Cortex of kidney (tissue), 1 donor: Measurements from ENCODE around the gene MAP6D1.
"Not testable (repeated sequence)": the region's sequence is repeated elsewhere in the genome, so short reads cannot be mapped to it uniquely, and the experiment has no call there.

ENCODE experiments used
- DNase-seq: peaks from one replicate; lab custom pipeline; 2025; lab: John Stamatoyannopoulos, UW

MAP6D1 gene

DNA sequence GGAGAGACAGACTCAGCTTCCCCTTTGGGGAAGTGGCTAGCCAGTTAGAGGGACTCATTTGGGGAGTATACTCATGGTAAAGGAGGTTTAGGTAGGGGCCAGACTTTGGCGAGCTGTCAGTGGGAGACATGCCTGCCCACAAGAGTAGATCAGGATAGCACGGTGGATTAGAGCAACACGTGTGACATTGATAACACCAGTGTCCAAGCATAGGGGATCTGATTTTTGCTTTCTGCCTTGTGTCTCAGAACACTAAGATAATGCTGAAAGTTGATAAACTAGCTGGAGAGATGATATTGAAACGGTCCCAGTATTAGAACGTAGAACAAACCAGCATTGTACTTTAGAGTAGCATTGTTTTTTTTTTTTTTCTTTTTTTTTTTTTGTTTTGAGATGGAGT, 25.9 kb downstream of the MAP6D1 start:
- no peak for DNase-seq

DNA sequence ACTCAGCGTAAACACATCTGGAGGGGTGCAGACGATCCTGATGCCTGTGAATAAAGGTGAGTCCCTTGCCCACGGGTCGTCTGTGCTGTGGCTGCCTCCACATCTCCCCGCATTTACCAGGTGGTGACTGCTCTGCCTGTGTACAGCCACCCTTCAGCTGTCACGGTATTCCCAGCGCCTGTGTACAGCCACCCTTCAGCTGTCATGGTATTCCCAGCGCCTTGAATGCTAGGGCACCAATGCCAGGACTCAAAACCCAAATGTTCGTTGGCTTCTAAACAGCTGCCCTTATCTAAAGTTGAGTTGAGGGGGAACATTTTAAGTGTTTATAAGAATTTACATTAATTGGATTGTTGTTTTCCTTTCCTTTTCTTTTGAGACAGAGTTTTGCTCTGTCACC, 27.4 kb downstream of the MAP6D1 start:
- DNase-seq, result no peak

DNA sequence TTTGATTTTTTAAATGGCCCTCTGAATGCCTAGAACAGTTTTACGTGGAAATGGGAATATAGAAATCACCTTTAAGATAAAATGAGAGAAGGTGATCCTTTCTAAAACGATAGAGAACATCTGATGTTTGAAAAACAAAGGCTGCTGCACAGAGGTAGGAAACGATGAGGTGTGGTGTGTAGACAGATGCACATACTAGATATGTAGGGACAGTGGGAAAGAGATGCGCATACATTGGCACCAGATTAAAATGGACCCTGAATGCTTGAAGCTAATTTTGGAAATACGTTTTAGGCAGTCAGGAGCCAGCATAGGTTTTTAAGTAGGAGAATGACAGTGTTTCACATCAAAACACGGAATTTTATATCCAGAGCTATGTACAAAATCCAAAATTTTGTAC, 29.0 kb downstream of the MAP6D1 start:
- no peak for DNase-seq

DNA sequence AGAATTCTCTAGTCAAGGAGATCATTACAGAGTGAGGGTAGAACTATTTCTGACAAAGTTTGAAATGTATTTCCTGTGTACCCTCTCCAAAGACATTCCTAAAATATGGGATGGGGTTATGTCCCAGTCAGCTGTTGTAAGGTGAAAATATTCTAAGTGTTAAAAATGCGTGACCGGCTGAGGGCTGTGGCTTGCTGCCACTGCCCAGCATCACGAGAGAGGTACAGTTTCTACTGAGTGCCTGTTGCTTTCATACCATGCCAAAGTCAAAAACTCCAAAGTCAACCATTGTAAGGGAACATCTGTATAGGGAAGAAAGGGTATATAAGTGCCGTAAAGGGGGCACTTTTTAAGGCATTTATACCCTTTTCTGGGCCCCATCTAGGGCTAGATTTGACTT, 30.9 kb downstream of the MAP6D1 start:
- DNase-seq, result no peak

DNA sequence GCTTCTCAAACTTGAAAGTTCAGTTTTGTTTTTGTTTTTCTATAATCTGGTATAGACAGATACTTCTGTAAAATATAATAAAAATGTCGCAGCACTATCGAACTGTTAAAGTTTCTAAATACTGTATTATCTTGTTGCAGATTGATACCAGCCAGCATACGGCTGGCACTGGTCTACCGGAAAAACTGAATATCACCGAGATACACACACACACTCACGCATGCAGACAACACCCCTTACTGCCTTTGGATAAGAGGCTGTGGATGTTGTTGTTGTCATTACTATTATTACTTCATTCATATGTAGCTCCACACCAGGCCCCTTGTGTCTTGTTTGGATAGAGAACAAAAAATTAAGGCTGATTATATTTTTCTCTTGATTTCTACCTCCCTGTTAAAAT, 32.4 kb downstream of the MAP6D1 start:
- no peak for DNase-seq

DNA sequence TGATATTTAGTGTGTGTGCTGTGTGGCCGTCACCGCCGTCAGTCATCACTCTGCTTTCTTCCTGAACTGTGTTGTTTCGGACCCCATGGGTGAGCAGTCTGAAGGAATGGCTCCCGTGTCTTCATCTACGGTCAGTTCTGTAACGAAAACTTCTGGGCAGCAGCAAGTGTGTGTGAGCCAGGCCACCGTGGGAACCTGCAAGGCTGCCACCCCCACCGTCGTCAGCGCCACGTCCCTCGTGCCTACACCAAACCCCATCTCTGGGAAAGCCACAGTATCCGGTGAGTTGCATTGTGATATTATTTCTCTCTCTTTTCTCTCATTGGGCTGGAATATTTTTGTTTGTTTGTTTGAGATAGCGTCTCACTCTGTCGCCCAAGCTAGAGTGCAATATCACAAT, 34.7 kb downstream of the MAP6D1 start:
- DNase-seq, result no peak

DNA sequence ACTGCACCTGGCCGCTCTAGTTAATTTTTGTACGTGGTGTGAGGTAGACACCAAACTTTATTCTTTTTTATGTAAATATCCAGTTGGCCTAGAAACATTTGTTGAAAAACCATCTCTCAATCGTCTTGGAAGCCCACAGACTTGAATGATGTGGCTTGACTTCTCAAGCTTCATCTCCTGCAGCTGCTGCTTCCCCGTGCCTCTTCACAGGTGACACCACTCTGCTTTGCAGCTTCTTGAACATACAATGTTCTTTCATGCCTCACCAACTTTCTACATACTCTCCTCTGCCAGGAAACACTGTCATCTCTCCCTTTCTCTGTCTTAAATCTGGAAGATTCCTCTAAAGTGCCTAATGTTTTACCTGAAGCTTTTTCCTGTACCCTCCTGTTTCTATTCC, 35.6 kb downstream of the MAP6D1 start:
- DNase-seq, result no peak

DNA sequence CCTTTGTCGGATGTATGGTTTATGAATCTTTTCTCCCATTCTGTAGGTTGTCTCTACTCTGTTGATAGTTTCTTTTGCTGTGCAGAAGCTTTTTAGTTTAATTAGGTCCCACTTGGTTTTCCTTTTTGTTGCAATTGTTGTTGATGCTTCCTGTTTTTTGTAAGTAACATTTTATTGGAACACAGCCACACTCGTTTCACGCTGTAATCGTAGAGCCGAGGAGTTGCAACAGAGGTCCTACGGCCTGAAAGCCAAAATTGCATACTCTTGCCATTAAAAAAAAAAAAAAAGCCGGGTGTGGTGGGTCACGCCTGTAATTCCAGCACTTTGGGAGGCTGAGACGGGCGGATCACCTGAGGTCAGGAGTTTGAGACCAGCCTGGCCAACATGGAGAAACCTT, 40.9 kb downstream of the MAP6D1 start:
- not testable (repeated sequence) for DNase-seq

DNA sequence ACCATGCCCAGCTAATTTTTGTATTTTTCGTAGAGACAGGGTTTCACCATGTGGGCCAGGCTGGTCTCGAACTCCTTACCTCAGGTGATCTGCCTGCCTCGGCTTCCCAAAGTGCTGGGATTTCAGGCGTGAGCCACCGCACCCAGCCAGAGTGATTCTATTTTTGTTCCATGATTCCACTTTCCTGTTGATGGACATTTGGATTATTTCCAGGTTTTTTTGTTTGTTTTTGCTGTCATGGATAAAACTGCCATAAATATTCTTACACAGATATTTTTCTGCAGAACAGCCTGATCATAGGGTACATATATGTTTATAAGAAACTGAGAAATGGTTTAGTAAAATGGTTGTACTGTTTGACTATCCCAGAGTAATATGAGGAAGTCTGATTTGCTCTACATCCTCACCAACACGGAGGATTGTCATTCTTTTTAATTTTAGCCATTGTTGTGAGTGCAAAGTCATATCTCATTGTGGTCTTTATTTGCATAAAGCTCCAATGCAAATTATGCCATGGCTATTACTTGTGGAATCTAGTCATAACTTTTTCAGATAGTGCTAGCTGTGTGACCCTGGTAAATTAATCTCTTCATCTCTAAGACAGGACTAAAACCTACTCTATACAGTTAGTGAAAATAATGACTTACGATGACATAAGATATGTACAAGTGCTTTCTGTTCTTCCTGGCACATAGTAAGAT, 42.7 kb downstream of the MAP6D1 start:
- DNase-seq, result no peak

DNA sequence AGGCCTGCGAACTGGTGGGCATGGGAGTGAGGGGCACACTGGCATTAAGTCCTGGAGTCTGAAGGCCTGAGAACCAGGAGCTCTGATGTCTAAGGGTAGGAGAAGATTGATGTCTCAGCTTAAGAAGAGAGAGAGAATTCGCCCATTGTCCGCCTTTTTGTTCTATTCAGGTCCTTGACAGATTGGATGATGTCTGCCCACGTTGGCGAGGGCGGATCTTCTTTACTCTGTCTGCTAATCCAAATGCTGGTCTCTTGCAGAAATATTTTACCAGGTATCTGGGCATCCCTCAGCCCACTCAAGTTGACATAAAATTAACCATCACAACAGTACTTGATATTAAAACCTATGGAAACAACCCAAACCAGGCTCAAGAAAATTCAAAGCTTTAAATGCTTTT, 44.1 kb downstream of the MAP6D1 start:
- no peak for DNase-seq

DNA sequence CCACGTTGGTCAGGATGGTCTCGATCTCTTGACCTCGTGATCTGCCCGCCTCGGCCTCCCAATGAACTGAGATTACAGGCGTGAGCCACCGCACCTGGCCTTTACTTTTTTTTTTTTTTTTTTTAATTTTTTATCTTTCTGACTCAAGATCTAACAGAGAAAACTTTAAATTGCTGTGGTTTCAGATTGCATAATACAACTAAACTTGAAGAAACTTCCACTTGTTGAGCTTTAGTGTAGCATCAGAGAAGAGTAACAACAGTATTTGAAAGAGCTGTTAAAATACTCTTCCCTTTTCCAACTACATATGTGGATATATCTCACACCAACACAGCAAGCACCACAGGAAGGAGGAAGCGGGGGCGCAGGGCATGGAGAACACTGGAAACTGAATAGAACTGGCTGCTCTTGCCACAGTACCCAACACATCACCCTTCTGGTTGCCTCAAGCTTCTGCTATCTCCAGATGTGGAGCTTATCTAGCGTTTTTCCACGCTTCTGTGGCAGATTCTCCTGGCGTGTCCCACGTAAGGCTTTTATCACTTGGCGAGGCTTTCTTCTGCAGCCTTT, 45.4 kb downstream of the MAP6D1 start:
- DNase-seq, result no peak

DNA sequence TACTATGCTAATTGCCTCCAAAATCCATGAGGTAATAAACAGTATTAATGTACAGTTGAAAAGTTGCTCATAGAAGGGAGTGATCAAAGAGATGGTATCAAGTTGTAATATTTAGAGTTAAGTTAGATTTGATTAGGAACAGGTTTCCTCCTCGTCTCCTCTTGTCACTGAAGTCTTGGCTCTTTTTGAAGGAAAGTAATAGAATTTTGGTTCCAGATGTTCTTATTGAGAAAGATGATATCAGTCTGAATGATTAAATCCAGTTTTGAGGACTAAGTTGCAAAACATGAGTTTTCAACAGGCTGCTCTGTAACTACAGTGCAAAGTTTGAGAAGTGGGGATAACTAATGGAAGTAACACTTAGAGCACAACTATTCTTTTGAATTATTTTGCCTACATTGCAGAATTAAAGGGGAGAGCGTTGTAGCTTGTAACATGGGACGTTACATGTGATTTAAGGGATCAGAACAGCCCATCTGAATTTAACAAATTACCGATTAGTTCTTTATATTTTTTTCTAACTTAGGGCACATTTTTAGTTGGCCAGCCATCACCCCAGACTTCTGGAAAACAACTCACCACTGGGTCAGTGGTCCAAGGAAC, 48.3 kb downstream of the MAP6D1 start:
- no peak for DNase-seq

DNA sequence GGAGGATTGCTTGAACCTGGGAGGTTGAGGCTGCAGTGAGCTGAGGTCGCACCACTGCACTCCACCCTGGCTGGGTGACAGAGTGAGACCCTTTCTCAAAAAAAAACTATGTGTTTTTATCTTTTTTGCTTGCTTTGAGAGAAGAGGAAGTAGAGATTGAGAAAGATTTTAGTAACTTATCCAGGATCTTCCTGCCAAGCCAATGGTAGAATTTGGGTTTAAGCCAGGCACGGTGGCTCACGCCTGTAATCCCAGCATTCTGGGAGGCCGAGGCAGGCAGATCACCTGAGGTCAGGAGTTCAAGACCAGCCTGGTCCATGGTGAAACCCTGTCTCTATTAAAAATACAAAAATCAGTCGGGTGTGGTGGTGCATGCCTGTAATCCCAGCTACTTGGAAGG, 48.9 kb downstream of the MAP6D1 start:
- DNase-seq, result not testable (repeated sequence)

DNA sequence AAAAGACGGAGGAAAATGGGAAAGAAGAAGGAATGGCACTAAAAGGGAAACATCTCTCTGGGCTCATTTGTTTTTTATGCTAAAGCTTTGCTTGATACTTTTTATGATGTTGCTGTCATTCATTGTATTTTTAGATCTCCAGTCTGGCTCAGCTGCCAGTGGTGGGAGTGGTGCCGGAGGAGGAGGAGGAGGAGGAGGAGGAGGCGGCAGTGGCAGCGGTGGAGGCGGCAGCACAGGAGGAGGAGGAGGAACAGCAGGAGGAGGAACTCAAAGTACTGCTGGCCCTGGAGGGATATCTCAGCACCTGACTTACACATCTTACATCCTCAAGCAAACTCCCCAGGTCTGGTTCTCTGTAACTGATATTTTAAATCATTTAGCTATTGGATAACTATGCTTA, 49.6 kb downstream of the MAP6D1 start:
- DNase-seq, result no peak

DNA sequence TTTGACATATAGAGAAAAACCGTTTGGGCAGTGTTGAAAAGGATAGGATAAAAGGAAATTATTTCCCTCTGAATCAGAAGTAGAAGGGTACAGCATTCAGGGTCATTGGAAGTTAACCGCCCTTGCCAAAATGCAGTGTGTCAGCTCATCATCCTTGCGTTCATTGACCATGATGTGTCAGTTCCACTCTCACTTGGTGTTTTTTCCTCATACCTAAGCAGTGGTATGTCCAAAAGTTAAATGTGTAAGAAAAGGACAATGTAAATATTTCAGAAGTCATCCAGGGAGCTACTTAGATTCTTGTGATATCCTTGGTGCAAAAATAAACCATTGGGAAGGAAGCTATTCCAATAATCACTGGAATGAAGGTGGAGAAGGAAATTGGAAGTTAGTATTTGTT, 50.7 kb downstream of the MAP6D1 start:
- no peak for DNase-seq

DNA sequence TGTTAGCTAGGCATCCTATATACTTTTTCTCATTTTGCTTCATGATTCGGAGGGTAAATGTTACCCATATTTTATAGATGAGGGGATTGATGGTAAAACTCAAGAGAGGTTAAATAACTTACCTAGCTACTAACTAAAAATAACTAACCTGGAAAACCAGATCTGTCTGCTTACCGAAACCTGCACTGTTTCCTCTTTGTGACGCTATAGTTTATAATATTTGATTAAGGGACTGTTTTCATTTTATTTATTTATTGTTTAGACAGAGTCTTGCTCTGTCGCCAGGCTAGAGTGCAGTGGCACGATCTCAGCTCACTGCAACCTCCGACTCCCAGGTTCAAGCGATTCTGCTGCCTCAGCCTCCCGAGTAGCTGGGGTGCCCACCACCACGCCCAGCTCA, 55.9 kb downstream of the MAP6D1 start:
- no peak for DNase-seq

DNA sequence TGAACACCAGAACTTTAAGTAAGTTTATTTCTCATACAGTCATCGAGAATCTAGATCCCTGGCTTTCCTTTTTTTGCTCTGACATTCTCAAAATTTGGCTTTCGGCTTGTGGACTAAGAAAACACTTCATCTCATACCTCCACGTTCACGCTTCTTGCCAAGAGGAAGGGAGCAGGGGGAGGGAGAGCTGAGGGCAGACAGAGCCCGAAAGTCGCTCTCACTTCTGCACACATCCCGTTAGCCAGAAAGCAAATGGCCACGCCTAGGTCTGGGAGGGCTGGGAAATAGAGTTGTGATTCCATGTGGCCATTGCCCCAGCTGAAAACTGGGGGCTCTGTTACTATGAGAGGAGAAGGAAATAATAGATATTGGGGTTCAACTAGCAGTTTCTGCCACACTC, 57.3 kb downstream of the MAP6D1 start:
- no peak for DNase-seq

DNA sequence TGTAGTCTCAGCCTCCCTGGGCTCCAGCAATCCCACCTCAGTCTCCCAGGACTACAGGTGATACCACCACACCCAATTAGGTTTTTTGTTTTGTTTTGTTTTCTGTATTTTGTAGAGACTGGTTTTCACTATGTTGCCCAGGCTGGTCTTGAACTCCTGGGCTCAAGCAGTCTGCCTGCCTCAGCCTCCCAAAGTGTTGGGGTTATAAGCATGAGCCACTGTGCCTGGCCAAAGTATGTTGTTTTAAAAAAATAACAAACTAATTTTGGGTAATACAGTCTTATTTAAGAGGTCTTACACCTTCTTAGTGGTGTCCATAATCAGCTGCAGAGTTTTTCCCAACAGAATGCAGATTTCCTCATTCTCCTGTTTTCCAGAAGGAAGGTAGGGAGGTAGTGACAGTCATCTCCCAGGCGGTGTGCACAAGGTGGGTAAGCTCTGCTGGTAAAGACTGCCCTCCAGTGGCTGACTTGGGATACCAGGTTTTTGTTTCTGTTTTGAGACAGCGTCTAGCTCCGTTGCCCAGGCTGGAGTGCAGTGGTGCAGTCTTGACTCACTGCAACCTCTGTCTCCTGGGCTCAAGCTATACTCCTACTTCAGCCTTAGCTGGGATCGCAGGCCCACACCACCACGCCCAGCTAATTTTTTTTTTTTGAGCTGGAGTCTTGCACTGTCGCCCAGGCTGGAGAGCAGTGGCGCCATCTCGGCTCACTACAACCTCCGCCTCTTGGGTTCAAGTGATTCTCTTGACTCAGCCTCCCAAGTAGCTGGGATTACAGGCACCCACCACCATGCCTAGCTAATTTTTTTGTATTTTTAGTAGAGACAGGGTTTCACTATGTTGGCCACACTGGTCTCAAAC, 58.4 kb downstream of the MAP6D1 start:
- no peak for DNase-seq

DNA sequence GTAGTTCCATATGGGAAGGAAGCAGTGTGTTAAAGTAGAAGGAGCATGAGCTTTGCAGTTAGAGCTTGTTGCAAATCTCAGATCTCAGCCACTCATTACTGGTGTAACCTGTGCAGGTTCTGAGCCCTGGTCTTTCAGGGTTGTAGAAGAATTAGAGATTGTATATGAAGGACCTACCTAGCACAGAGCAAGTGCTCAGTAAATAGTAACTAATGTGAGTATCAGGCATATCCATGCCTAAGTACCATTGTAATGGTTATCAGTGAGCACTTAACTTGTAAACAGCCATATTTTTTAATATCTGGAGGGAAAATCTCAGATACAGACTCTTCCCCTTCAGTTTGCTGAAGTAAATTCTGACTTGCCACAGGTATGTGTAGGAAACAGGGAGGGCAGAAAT, 59.3 kb downstream of the MAP6D1 start:
- no peak for DNase-seq
